HepG2 (cell line): ENCODE measurements around the gene ABCG8. TPM values are rescaled to one million over a fixed set of nuclear protein-coding genes. Genes with fewer than 3 reads are reported as not detected.

Source experiments
- CEBPB ChIP-seq: IDR thresholded peaks from 2 replicates; pipeline ENCODE4 v1.6.1; 2011; ENCODE audit warnings: low read depth, low read length, improper control_type of control experiment, borderline replicate concordance
- DPF2 ChIP-seq: sonication (generic); formaldehyde crosslinking; IDR thresholded peaks from 2 replicates; pipeline ENCODE4 v1.4.0; 2020; ENCODE audit warnings: mild to moderate bottlenecking, low read depth, missing genetic modification reagents, borderline replicate concordance
- EP300 ChIP-seq, 3 experiments: sonication (generic) in 1 of 3; formaldehyde crosslinking in 1 of 3; IDR thresholded peaks; 2 replicates each; pipeline versions ENCODE4 v1.5.1 to v1.6.1; 2011 to 2020; ENCODE audit warnings: low read depth in 2 of 3, low read length in 2 of 3, borderline replicate concordance in 1 of 3, improper control_type of control experiment in 1 of 3, mild to moderate bottlenecking in 1 of 3, missing genetic modification reagents in 1 of 3, moderate library complexity in 1 of 3
- MEF2D ChIP-seq: sonication (generic); formaldehyde crosslinking; IDR thresholded peaks from 2 replicates; pipeline ENCODE4 v1.5.1; 2020; ENCODE audit warnings: mild to moderate bottlenecking, missing genetic modification reagents
- NFKB2 ChIP-seq: sonication (generic); formaldehyde crosslinking; IDR thresholded peaks from 2 replicates; pipeline ENCODE4 v1.4.0; 2020; ENCODE audit warnings: missing genetic modification reagents, borderline replicate concordance
- SIN3A ChIP-seq: IDR thresholded peaks from 2 replicates; pipeline ENCODE4 v1.6.1; 2011; ENCODE audit warnings: low read depth, mild to moderate bottlenecking, control low read depth, low read length, borderline replicate concordance
- SIX4 ChIP-seq: sonication (generic); formaldehyde crosslinking; IDR thresholded peaks from 2 replicates; pipeline ENCODE4 v1.4.0; 2020; ENCODE audit warnings: missing genetic modification reagents
- SMAD1 ChIP-seq: sonication (generic); formaldehyde crosslinking; IDR thresholded peaks from 2 replicates; pipeline ENCODE4 v1.4.0; 2020; ENCODE audit warnings: missing genetic modification reagents, low read depth, mild to moderate bottlenecking, borderline replicate concordance
- TP53 ChIP-seq: sonication (generic); formaldehyde crosslinking; conservative IDR thresholded peaks from 2 replicates; pipeline ENCODE4 v1.4.0; 2020; ENCODE audit warnings: missing genetic modification reagents
- ZBTB34 ChIP-seq: sonication (generic); formaldehyde crosslinking; IDR thresholded peaks from 2 replicates; pipeline ENCODE4 v1.8.0; 2022; ENCODE audit warnings: mild to moderate bottlenecking, missing genetic modification reagents
- ZFP36 ChIP-seq: fragments of 150-350 bp; IDR thresholded peaks from 2 replicates; pipeline ENCODE4 v1.6.1; 2018; ENCODE audit warnings: borderline replicate concordance, low read length, low read depth; ENCODE audit not compliant: partially characterized antibody
- ZNF10 ChIP-seq: sonication (generic); formaldehyde crosslinking; IDR thresholded peaks from 2 replicates; pipeline ENCODE4 v1.4.0; 2020; ENCODE audit warnings: mild to moderate bottlenecking, low read depth, missing genetic modification reagents, borderline replicate concordance
- ZNF207 ChIP-seq: fragments of 450-650 bp; IDR thresholded peaks from 2 replicates; pipeline ENCODE4 v1.6.1; 2016; ENCODE audit warnings: antibody characterized with exemption, borderline replicate concordance
- ZNF430 ChIP-seq: sonication (generic); formaldehyde crosslinking; IDR thresholded peaks from 2 replicates; pipeline ENCODE4 v1.9.0; 2021; ENCODE audit warnings: mild to moderate bottlenecking, missing genetic modification reagents
- ZNF646 ChIP-seq: sonication (generic); formaldehyde crosslinking; IDR thresholded peaks from 2 replicates; pipeline ENCODE4 v1.9.0; 2021; ENCODE audit warnings: mild to moderate bottlenecking, missing genetic modification reagents
- ZNF761 ChIP-seq: sonication (generic); formaldehyde crosslinking; conservative IDR thresholded peaks from 2 replicates; pipeline ENCODE4 v1.4.0; 2020; ENCODE audit warnings: mild to moderate bottlenecking, missing genetic modification reagents
- polyA plus RNA-seq, 8 experiments: library from polyadenylated mRNA; depleted of rRNA in 3 of 8; stranded (reverse) in 7 of 8; unstranded in 1 of 8; fragments of >200 nt; fragmentation: Illumina TruSeq in 4 of 8; extraction: Trizol in 4 of 8; gene quantifications; 2 replicates each; pipeline versions ENCODE4 v1.2.1 to v1.2.3, GENCODE V29; 2011 to 2016; ENCODE audit warnings: low read depth in 4 of 8, missing spikeins in 1 of 8, mixed read lengths in 1 of 8; ENCODE audit not compliant: insufficient read depth in 1 of 8
- total RNA-seq, 5 experiments: library from RNA; depleted of rRNA; stranded (reverse); fragments of >200 nt; fragmentation: Illumina TruSeq; extraction: Trizol; gene quantifications; 2 replicates each; pipeline ENCODE4 v1.2.3, GENCODE V29; 2016; ENCODE audit warnings: low read depth in 1 of 5
- TF ChIP-seq, protein P1 (sequence below): sonication (generic); formaldehyde crosslinking; IDR thresholded peaks from 2 replicates; pipeline ENCODE4 v1.5.0; 2020; ENCODE audit warnings: missing genetic modification reagents, mild to moderate bottlenecking, borderline replicate concordance

Gene ABCG8
- total and polyA plus RNA-seq, 2 of the 13 experiments (the other 11 are each of a cell fraction or from before 2014, with no cell fraction given) = 8.1 to 8.8 TPM

GRCh38 chr2:43841949-43842865 lies 3.4 kb downstream of the ABCG8 start (continued):
- TF ChIP-seq ZNF646 (CRISPR knock-in tag) (0 out of 2 replicates have a peak, but pooled peaks have one; percentile 48), ZNF207 (no peak), TP53 (CRISPR knock-in tag) (no peak), ZNF10 (no peak), SIN3A (no peak), ZNF430 (CRISPR knock-in tag) (peak; percentile 26; the same call in 1 of the 2 replicates), SIX4 (CRISPR knock-in tag) (peak; percentile 84), ZBTB34 (CRISPR knock-in tag) (peak; percentile 61; the same call in 1 of the 2 replicates), CEBPB (peak; percentile 86), NFKB2 (CRISPR knock-in tag) (peak; percentile 63; the same call in 1 of the 2 replicates), DPF2 (CRISPR knock-in tag) (peak; percentile 84; the same call in 1 of the 2 replicates), MEF2D (CRISPR knock-in tag) (0 out of 2 replicates have a peak, but pooled peaks have one; percentile 24), SMAD1 (CRISPR knock-in tag) (peak; percentile 22; the same call in 1 of the 2 replicates), EP300 (IDR thresholded peaks at IDR 0.05; ENCODE audit: low read depth in 2 of 2, low read length in 2 of 2) (peak in 1 of 2 experiments; percentile 85; a peak in 2 of 4 replicates), EP300 (CRISPR knock-in tag; IDR thresholded peaks at IDR 0.05; ENCODE audit: borderline replicate concordance) (no peak; the same call in 1 of the 2 replicates), ZFP36 (no peak), ZNF761 (CRISPR knock-in tag) (0 out of 2 replicates have a peak, but pooled peaks have one; percentile 53)
- TF ChIP-seq, protein P1, sequence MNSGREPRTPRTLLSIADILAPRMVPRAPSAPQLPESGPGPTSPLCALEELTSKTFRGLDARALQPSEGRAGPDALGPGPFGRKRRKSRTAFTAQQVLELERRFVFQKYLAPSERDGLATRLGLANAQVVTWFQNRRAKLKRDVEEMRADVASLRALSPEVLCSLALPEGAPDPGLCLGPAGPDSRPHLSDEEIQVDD = no peak
